Suprapubic skin (tissue), 4 donors: ENCODE results near the gene CEP70. TPM values are rescaled to one million over a fixed set of nuclear protein-coding genes. Genes with fewer than 3 reads are reported as not detected.

Experiments
- DNase-seq, 2 donors: peaks; one replicate each; pipeline ENCODE4 v3.0.0-alpha.2; 2019; ENCODE audit warnings: low spot score in 2 of 2
- H3K27ac ChIP-seq: fragments of 200-600 bp; sonication (generic); one replicate; pipeline ENCODE4 v1.5.1; 2019
- H3K27me3 ChIP-seq: fragments of 200-600 bp; sonication (generic); one replicate; pipeline ENCODE4 v1.5.1; 2019
- H3K36me3 ChIP-seq: fragments of 200-600 bp; sonication (generic); one replicate; pipeline ENCODE4 v1.5.1; 2019
- H3K4me1 ChIP-seq: fragments of 200-600 bp; sonication (generic); one replicate; pipeline ENCODE4 v1.5.1; 2019
- H3K4me3 ChIP-seq: fragments of 200-600 bp; sonication (generic); one replicate; pipeline ENCODE4 v1.5.1; 2019; ENCODE audit warnings: mild to moderate bottlenecking
- H3K9me3 ChIP-seq: fragments of 200-600 bp; sonication (generic); one replicate; pipeline ENCODE4 v1.5.1; 2019
- EP300 ChIP-seq: sonication (generic); formaldehyde crosslinking; IDR thresholded peaks from one replicate; pipeline ENCODE4 v1.6.1; 2017; ENCODE audit warnings: antibody characterized with exemption
- POLR2A ChIP-seq, 2 donors: fragments of 450-650 bp; IDR thresholded peaks; one replicate each; pipeline ENCODE4 v1.6.1; 2017; ENCODE audit warnings: antibody characterized with exemption in 2 of 2, mild to moderate bottlenecking in 2 of 2, moderate library complexity in 2 of 2
- POLR2AphosphoS5 ChIP-seq, 3 donors: sonication (generic); formaldehyde crosslinking; IDR thresholded peaks; one replicate each; pipeline ENCODE4 v1.6.1; 2017; ENCODE audit warnings: antibody characterized with exemption in 3 of 3
- WGBS: methylation state at CpG from one replicate; pipeline ENCODE4 v1.1.5; 2018; 5-methylcytosine and 5-hydroxymethylcytosine counted together
- total RNA-seq, 4 donors: library from RNA; depleted of rRNA; stranded (reverse); fragments of >200 nt; gene quantifications; one replicate each; pipeline ENCODE4 v1.1.0, GENCODE V29; 2016
- TF ChIP-seq, protein P1 (sequence below), 2 donors: fragments of 200-600 bp in 1 of 2; fragments of 450-650 bp in 1 of 2; sonication (generic) in 1 of 2; IDR thresholded peaks; one replicate each; pipeline ENCODE4 v1.5.1; 2016 to 2019; ENCODE audit warnings: antibody characterized with exemption in 2 of 2, mild to moderate bottlenecking in 1 of 2, moderate library complexity in 1 of 2

The CEP70 gene
- total RNA-seq, 4 donors from 2014 or later = 6.3 to 15.7 (median 7.2) TPM

DNA sequence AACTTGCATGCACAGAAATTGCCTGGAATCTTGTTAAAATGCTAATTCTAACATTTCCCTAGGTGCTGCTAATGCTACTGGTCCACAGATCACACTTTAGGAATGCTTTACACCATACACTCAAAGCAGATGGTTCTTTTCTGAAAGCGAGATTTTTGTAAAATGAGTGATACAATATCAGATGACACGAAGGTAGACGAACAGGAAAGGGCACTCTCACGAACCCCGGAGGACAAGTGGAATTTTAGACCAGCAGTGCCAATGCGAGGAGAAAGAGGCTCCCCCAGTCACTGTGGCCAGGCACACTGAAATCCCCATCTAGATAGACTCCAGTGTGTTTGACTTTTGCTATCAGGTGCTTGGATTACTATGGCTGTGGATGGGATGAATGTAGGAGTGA lies 35.5 kb upstream of the CEP70 start:
- DNase-seq = no peak
- no peak overlapping the region for H3K27ac ChIP-seq
- H3K4me3 ChIP-seq = no peak overlapping the region
- WGBS = 76% methylated on average over 6 of the region's 6 CpGs
- no peaks in the 10 kb centered on the region for H3K9me3 ChIP-seq
- TF ChIP-seq POLR2A (IDR thresholded peaks at IDR 0.05) (no peak), EP300 (no peak), POLR2AphosphoS5 (IDR thresholded peaks at IDR 0.05) (no peak)
- TF ChIP-seq, protein P1, sequence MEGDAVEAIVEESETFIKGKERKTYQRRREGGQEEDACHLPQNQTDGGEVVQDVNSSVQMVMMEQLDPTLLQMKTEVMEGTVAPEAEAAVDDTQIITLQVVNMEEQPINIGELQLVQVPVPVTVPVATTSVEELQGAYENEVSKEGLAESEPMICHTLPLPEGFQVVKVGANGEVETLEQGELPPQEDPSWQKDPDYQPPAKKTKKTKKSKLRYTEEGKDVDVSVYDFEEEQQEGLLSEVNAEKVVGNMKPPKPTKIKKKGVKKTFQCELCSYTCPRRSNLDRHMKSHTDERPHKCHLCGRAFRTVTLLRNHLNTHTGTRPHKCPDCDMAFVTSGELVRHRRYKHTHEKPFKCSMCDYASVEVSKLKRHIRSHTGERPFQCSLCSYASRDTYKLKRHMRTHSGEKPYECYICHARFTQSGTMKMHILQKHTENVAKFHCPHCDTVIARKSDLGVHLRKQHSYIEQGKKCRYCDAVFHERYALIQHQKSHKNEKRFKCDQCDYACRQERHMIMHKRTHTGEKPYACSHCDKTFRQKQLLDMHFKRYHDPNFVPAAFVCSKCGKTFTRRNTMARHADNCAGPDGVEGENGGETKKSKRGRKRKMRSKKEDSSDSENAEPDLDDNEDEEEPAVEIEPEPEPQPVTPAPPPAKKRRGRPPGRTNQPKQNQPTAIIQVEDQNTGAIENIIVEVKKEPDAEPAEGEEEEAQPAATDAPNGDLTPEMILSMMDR (IDR thresholded peaks at IDR 0.05) = no peak
- H3K36me3 ChIP-seq = peaks cover 14% of the 10 kb centered on the region
- H3K4me1 ChIP-seq = peaks cover 4% of the 10 kb centered on the region
- H3K27me3 ChIP-seq = no peaks in the 10 kb centered on the region

DNA sequence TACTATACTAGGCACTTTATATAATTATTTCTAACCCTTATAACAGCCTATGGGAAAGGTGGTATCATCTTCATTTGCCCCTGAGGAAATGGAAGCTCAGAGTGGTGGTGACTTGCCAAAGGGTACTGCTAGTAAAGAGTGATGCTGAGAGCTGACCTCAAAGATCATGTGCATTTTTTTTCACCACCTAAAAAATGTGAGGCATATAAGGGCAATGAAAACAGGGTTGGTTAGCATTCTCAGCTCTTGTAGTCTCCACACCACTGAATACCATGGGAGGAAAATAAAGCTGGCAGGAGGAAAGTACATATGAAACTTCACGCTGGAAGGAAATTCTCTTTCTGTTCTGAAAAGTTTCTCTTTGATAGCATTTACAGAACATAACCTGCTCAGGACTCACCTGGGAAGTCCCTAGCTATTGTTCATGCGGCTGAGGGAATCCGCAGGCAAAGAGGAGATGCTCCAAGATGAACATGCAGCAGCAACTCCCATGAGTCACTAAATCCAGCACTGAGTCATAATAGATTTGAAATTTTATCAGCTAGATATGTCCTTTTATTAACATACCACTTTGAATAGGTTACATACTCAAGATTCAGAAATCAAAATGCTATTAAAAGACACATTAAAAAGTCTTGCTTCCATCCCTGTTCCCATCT lies 31.8 kb upstream of the CEP70 start:
- WGBS = 49% methylated on average over 3 of the region's 3 CpGs
- H3K4me1 ChIP-seq = peaks cover 4% of the 10 kb centered on the region
- no peaks in the 10 kb centered on the region for H3K9me3 ChIP-seq
- peaks cover 5% of the 10 kb centered on the region for H3K36me3 ChIP-seq
- no peak for TF ChIP-seq POLR2A (IDR thresholded peaks at IDR 0.05)
- TF ChIP-seq POLR2AphosphoS5 (IDR thresholded peaks at IDR 0.05) = no peak
- no peak for TF ChIP-seq EP300
- TF ChIP-seq, protein P1 (IDR thresholded peaks at IDR 0.05) = no peak
- H3K27me3 ChIP-seq = no peaks in the 10 kb centered on the region
- H3K27ac ChIP-seq = no peak overlapping the region
- no peak for DNase-seq
- no peak overlapping the region for H3K4me3 ChIP-seq

DNA sequence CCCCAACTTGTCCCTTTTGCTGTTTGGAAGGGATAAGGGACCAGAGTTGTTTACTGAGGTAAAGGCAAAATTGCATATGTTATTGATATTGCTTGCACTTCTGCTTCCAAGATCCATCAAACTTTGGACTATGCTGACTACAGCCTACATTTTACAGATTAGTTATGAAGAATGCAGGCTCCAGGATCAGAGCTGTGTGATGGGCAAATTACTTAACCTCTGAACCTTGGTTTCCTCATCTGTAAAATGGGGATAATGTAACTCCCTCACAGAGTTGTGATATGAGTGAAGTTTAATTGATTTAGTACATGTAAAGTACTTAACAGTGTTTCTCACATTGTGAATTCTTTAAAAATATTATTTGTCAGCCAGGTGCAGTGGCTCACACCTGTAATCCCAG lies 30.5 kb upstream of the CEP70 start:
- no peak for DNase-seq
- TF ChIP-seq EP300 (no peak), POLR2A (IDR thresholded peaks at IDR 0.05) (no peak), POLR2AphosphoS5 (IDR thresholded peaks at IDR 0.05) (no peak)
- TF ChIP-seq, protein P1 (IDR thresholded peaks at IDR 0.05) = no peak

DNA sequence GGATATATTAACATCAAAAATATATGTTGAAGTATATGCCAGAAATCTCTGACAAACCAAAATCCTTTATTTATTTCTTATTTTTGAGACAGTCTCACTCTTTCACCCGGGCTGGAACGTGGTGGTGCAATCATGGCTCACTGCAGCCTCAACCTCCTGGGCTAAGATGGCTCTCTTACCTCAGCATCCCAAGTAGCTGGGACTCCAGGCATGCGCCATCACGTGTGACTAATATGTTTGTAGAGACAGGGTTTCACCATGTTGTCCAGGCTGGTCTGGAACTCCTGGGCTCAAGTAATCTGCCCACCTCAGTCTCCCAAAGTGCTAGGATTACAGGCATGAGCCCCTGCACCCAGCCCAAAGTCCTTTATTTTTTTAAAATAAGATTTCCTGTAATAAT lies 26.4 kb upstream of the CEP70 start:
- DNase-seq = no peak
- Histone ChIP-seq H3K27ac (no peak overlapping the region), H3K27me3 (no peaks in the 10 kb centered on the region), H3K9me3 (no peaks in the 10 kb centered on the region), H3K4me1 (no peaks in the 10 kb centered on the region), H3K36me3 (no peaks in the 10 kb centered on the region), H3K4me3 (no peak overlapping the region)
- no peak for TF ChIP-seq POLR2A (IDR thresholded peaks at IDR 0.05)
- no peak for TF ChIP-seq POLR2AphosphoS5 (IDR thresholded peaks at IDR 0.05)
- no peak for TF ChIP-seq EP300
- TF ChIP-seq, protein P1 (IDR thresholded peaks at IDR 0.05) = no peak
- WGBS = 96% methylated on average over 4 of the region's 4 CpGs

More for the DNA sequence above, 30.5 kb upstream of the CEP70 start:
- peaks cover 4% of the 10 kb centered on the region for H3K4me1 ChIP-seq
- no peaks in the 10 kb centered on the region for H3K27me3 ChIP-seq
- no peak overlapping the region for H3K4me3 ChIP-seq
- peaks cover under 1% of the 10 kb centered on the region for H3K36me3 ChIP-seq
- H3K27ac ChIP-seq = no peak overlapping the region
- no peaks in the 10 kb centered on the region for H3K9me3 ChIP-seq

DNA sequence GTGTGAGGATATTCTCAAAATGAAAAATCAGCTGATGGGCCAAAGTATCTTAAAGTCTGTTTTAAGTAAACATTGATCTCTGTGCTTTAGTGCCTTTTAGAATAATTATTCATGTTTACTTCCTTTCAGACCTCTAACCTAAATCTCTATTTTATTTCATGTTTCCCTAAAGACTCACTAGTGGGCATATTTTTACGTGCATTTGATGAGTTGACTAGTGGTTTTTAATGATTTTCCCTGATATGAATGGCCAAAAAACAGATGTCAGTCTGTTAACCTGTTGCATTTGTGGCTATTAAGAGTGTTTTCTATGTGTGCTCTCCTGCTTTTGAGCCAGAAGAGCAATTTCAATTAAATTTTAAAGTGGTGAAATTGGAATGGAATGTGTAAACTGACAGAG lies 21.4 kb upstream of the CEP70 start:
- no peak for DNase-seq
- WGBS = 91% methylated on average over 1 of the region's 1 CpG
- TF ChIP-seq POLR2AphosphoS5 (IDR thresholded peaks at IDR 0.05) = no peak
- TF ChIP-seq, protein P1 (IDR thresholded peaks at IDR 0.05) = no peak
- no peak for TF ChIP-seq EP300
- no peak for TF ChIP-seq POLR2A (IDR thresholded peaks at IDR 0.05)

More for the DNA sequence above, 21.4 kb upstream of the CEP70 start:
- no peaks in the 10 kb centered on the region for H3K9me3 ChIP-seq
- no peak overlapping the region for H3K27ac ChIP-seq
- H3K27me3 ChIP-seq = no peaks in the 10 kb centered on the region
- no peak overlapping the region for H3K4me3 ChIP-seq
- H3K36me3 ChIP-seq = no peaks in the 10 kb centered on the region
- no peaks in the 10 kb centered on the region for H3K4me1 ChIP-seq
